OCI-LY3 (cell line): ENCODE data around the gene TPCN2.

Experiments used
- EZH2phosphoT487 ChIP-seq: fragments of 200-600 bp; shearing (Covaris generic); IDR thresholded peaks from 2 replicates; pipeline ENCODE4 v1.6.1; 2018; ENCODE audit warnings: antibody characterized with exemption, mixed run types, low read depth
- TF ChIP-seq, protein P1 (sequence below): fragments of 200-600, 300-600 bp; sonication (generic); IDR thresholded peaks from 2 replicates; pipeline ENCODE4 v1.5.1; 2014; ENCODE audit warnings: antibody characterized with exemption, low read length, low read depth

DNA sequence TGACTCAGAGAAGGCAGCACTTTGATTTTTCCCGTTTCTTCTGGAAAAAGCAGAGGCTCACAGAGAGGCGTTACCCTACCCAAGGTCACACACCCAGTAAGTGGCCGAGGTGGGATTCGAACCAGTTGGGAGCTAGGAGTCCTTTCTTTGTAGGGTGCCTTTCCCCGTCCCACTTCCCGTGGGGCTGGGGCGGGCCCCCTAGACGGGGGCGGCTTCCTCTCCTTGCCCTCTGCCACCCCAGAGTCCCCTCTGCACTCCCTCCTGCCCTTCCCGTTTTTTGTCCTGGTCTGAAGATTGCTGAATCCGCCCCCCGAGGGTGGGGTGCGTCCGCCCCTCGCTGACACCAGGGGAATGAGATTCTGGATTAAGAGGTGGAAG is 747 bp downstream of the TPCN2 start:
- no peak for TF ChIP-seq EZH2phosphoT487
- TF ChIP-seq, protein P1, sequence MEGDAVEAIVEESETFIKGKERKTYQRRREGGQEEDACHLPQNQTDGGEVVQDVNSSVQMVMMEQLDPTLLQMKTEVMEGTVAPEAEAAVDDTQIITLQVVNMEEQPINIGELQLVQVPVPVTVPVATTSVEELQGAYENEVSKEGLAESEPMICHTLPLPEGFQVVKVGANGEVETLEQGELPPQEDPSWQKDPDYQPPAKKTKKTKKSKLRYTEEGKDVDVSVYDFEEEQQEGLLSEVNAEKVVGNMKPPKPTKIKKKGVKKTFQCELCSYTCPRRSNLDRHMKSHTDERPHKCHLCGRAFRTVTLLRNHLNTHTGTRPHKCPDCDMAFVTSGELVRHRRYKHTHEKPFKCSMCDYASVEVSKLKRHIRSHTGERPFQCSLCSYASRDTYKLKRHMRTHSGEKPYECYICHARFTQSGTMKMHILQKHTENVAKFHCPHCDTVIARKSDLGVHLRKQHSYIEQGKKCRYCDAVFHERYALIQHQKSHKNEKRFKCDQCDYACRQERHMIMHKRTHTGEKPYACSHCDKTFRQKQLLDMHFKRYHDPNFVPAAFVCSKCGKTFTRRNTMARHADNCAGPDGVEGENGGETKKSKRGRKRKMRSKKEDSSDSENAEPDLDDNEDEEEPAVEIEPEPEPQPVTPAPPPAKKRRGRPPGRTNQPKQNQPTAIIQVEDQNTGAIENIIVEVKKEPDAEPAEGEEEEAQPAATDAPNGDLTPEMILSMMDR = no peak
